ENCODE results near the gene VSTM4. TPM values are rescaled to one million over a fixed set of nuclear protein-coding genes. Genes with fewer than 3 reads are reported as not detected.

VSTM4 gene
- polyA plus RNA-seq, 4 donors = 14.2 to 18.9 (median 15.5) TPM

- DNase-seq (ENCODE audit: low read depth in 4 of 4, low spot score in 3 of 4) = no peak
Observed at GRCh38 chr10:49021685-49022084, 93.6 kb downstream of the VSTM4 start.

DNA sequence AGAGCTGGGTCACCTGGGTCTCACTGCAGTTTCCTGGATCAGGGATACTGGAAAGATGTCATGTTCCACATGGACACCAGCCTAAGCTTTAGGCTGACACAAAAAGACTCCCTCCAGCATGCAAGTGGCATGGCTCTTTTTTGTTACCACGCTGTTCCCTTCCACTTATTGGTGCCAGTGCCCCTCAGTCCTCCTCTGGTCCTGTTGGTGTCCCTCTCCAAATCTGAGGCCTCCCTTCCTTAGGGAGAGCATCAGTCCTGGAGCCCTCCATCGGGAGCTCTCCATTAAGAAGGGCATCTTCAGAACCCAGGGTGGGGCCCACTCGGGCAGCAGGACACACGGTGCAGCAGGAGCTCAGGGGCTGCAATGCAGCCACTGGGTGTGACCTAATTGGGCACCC, 99.6 kb downstream of the VSTM4 start:
- no peak for DNase-seq (ENCODE audit: low read depth in 4 of 4, low spot score in 3 of 4)

GRCh38 chr10:49012603-49013002, 102.7 kb downstream of the VSTM4 start:
- no peak for DNase-seq (ENCODE audit: low read depth in 4 of 4, low spot score in 3 of 4)

- no peak for DNase-seq (ENCODE audit: low read depth in 4 of 4, low spot score in 3 of 4)
Observed at GRCh38 chr10:49011756-49012155, 103.6 kb downstream of the VSTM4 start.

DNA sequence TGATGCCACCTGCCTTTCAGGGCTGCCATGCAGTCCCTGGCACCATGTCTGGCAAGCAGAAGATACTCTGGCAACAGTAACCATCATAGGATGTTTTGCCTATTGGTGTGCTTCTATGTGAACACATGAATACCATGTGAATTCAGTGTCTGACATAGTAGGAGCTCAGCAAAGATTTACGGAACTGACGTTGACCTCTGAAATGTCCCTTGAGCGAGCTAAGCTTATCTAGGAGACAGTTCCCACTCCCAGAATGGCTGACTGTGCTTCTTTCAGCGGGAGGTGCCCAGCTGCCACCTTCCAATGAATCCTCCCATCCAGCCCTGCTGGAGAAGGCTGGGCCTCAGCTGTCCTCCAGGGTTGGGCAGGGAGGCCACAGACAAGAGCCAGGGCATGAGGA, 104.5 kb downstream of the VSTM4 start:
- DNase-seq (ENCODE audit: low read depth in 4 of 4, low spot score in 3 of 4) = no peak

- no peak for DNase-seq (ENCODE audit: low read depth in 4 of 4, low spot score in 3 of 4)
Observed at GRCh38 chr10:49010295-49010694, 105.0 kb downstream of the VSTM4 start.

DNA sequence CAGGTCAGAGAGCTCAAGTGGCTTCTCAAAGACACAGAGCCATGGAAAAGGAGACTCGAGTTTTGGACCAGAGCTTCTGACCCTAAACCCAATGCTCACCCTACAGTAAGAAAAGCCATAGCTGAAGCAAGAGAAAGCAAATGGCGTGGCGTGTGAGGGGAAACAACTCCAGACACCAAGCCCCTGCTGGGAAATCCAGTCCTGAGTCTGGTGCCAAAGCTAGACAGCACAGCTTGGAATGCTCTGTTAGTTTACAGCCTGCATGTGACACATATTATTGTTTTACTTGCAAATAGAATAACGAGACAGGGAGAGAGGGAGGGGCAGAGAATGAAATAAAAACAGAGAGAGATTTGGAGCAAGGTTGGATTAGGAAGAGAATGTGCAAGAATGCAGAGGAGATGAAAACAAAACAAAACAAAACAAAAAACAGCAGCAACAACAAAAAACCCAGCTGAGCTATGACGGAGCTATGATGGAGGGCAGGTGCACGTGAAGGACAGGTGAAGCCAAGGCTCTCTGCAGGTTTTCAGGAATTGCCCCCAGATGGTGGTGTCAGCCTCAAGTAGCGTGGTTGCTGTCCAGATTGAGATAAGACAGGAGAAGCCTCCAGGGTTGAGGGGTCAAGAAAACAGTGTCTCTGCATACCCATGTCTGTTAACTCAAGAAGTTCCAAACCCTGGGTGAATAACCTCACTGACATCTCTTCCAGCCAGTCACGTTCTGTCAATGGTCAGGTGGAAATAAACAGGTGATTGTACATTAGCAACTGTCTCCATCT, 105.9 kb downstream of the VSTM4 start:
- peak in 2 of 4 donors; percentile 47 to 57 for DNase-seq (ENCODE audit: low read depth in 4 of 4, low spot score in 3 of 4)

GRCh38 chr10:49008505-49009198, 106.7 kb downstream of the VSTM4 start:
- no peak for DNase-seq (ENCODE audit: low read depth in 4 of 4, low spot score in 3 of 4)

DNA sequence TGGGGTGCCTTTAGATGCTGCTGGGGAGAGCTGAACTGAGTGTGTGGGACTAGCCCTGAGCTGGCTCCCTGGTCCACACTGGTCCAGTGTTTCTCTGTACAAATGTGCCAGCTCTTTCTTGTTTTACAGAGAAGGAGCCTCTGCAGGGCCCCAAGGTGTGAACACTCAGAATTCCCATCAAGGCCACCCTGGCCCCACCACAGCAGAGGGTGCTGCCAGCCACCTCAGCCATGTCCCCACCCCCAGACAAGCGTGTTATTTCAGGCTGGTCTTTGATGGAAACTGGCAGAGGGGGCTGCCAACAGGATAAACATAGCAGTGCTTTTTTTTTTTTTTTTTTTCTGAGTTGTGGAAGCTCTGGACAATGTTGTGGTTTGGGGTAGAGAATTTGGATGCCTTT, 107.2 kb downstream of the VSTM4 start:
- no peak for DNase-seq (ENCODE audit: low read depth in 4 of 4, low spot score in 3 of 4)

DNA sequence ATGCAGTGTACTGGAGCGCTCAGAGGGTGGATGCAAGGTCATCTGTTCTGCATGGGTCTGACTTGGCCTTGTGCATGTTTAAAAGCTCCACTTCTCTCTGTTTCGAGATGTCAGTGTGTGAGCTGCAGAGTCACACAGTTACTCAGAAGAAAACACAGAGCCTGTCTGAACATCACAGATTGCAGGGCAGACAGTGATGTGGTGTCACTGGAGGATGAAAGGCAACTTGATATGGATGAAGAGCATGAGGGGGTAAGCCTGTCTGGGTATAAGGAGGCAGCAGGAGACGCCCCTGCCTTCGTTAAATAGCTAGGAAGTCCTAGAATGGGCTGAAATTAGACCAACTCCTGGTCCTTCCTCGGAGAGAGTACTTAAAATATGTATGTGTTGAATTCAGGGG, 108.2 kb downstream of the VSTM4 start:
- DNase-seq (ENCODE audit: low read depth in 4 of 4, low spot score in 3 of 4) = no peak

- DNase-seq (ENCODE audit: low read depth in 4 of 4, low spot score in 3 of 4) = no peak
Observed at GRCh38 chr10:49005270-49005669, 110.1 kb downstream of the VSTM4 start.

DNA sequence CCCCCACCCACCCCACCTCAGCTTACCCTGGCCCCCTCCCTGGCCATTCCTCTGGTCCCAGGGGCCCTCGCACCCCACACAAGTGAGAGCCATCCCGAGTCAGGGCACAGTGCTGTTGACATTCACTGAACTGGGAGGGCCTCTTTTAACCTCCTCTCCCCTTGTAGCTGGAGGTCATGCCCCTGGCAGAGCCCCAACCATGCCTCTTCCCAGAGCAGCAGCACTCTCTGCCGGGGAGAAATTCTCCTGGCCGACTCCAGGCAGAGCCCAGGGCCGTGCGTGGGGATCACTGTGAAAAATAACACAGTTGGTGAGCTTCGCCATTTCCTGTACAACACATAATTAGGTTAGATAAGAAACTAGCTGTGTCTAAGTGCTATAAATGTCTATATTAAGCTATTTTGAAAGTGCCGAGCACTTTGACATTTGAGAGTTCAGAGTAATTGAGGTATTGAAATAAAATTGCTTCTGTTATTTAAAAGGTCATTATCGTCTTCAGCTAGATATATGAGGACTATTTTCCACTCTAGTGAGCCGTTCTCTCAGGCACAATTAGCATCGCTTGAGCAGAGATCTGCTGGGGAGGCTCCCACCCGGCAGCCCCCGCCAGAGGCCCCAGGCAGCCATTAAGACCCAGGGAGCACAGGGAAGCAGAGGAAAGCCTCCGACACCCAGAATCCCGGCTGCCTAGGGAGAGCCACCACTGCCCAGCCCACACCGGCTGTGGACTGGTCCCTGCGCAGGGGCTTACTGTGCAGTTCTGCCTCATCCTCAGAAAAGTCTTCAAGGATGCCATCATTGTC, 113.3 kb downstream of the VSTM4 start:
- peak in 1 of 4 donors; percentile 10 for DNase-seq (ENCODE audit: low read depth in 4 of 4, low spot score in 3 of 4)

DNA sequence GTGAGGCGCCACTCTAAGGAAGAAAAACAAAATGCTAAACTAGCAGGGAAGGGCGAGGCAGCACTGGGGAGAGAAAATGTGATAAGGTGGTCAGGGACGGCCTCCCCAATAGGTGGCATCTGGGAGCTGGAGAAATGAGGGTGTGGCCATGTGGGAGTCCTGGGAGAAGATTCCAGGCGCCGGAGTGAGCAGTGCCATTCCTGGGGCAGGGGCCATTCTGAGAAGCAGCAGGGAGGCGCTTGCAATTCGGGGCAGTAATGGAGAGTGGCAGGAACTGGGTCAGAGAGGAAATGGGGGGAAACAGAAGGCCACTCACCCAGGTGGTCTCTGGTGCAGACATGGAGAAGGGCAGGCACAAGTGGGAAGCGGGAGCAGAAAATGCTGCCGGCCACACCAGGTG, 113.9 kb downstream of the VSTM4 start:
- peak in 1 of 4 donors; percentile 8 for DNase-seq (ENCODE audit: low read depth in 4 of 4, low spot score in 3 of 4)

- no peak for DNase-seq (ENCODE audit: low read depth in 4 of 4, low spot score in 3 of 4)
Observed at GRCh38 chr10:49000437-49001398, 114.6 kb downstream of the VSTM4 start.

DNA sequence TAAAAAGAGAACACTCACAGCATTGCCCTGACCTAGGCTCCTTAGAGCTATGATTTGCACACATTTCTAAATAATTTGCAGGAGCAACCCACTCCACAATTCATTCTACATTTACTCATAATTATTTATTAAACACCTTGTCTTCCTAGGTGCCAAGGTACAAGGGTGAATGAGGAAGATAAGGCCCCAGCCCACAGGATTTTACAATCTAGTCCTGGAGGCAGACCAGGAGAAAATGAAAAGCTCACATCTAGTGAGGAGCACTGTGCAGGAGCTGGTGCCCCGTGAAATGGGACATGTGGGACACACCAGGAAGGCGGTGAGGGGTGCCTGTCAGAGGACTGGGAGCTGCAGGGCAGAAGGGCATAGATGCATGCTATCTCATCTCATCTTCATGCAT, 116.0 kb downstream of the VSTM4 start:
- no peak for DNase-seq (ENCODE audit: low read depth in 4 of 4, low spot score in 3 of 4)

GRCh38 chr10:48996329-48996728, 119.0 kb downstream of the VSTM4 start:
- no peak for DNase-seq (ENCODE audit: low read depth in 4 of 4, low spot score in 3 of 4)

DNA sequence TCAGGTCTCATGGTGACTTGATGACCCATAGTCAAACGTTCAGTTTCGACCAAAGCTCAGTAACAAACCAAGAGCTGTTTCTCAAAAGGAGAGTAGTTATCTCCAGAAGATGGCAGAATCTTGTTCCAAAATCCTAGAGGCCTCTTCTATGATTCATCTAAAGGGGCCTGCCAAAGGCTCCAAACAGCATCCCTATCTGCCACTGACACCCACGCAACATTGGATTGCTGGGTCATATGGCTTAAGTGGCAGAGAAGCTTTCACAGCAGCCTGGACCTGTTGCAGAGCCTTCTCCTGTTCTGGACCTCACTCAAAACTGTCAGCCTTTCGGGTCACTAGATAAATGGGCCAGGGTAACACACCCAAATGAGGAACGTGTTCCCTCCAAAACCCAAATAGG, 121.7 kb downstream of the VSTM4 start:
- DNase-seq (ENCODE audit: low read depth in 4 of 4, low spot score in 3 of 4) = no peak

- DNase-seq (ENCODE audit: low read depth in 4 of 4, low spot score in 3 of 4) = no peak
Observed at GRCh38 chr10:48990226-48990625, 125.1 kb downstream of the VSTM4 start.

DNA sequence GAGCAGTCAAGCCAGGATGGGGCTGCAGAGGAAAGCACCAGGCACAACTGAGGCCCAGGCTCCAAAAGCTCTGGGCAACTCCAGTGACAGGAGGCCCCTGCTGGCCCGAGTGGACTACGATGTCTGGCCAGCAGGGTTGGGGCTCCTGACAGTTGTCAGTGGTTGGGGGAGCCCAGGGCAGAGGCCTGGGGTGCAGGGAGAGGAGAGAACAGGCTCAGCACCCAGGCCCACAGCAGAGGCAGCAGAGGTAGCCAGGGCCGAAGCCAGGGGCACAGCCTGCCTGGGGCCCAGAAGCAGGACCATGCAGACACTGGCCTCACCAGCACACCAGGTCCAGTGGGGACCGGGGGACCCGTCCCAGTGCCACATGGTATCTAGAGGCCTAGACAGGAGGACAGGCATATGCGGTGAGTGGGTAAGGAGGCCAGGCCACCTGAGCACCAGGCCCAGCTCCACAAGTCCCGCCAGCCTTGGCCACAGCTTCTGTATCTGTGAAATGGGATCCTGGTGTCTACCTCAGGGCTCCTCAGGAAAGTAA, 129.6 kb downstream of the VSTM4 start:
- no peak for DNase-seq (ENCODE audit: low read depth in 4 of 4, low spot score in 3 of 4)

Measured in right renal pelvis (tissue), 4 donors.